ENCODE data around the gene DUSP2.

Gene DUSP2

GRCh38 chr2:96097951-96098823 lies 47.1 kb downstream of the DUSP2 start:
- H3K27ac ChIP-seq = no peak overlapping the region
- TF ChIP-seq ZFX (IDR thresholded peaks at IDR 0.05; ENCODE audit: borderline replicate concordance) (no peak), CTCF (IDR thresholded peaks at IDR 0.05) (no peak)

GRCh38 chr2:96097441-96097840 lies 47.8 kb downstream of the DUSP2 start:
- TF ChIP-seq CTCF (IDR thresholded peaks at IDR 0.05) (no peak), ZFX (IDR thresholded peaks at IDR 0.05; ENCODE audit: borderline replicate concordance) (no peak)
- no peak overlapping the region for H3K27ac ChIP-seq

DNA sequence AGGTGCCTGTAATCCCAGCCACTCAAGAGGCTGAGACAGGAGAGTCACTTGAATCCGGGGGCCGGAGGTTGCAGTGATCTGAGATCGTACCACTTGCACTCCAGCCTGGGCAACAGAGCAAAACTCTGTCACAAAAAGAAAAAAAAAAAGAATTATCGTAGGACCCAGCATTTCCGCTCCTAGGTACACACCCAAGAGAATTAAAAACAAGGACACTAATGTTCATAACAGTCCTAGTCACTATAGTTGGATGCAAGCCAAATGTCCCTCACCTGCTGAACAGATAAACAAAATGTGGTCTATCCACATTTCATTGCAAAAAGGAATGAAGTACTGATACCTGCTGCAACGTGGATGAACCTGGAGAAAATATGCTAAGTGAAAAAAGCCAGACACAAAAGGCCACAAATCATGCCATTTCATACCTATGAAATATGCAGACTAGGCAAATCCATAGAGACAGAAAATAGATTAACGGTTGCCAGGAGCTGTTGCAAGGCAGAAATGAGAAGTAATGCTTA lies 50.1 kb downstream of the DUSP2 start:
- TF ChIP-seq ZFX (IDR thresholded peaks at IDR 0.05; ENCODE audit: borderline replicate concordance) = no peak
- TF ChIP-seq CTCF (IDR thresholded peaks at IDR 0.05) = no peak
- H3K27ac ChIP-seq = no peak overlapping the region

- TF ChIP-seq ZFX (IDR thresholded peaks at IDR 0.05; ENCODE audit: borderline replicate concordance) = no peak
- no peak for TF ChIP-seq CTCF (IDR thresholded peaks at IDR 0.05)
These were observed 51.7 kb downstream of the DUSP2 start for GRCh38 chr2:96093528-96093927.

More at GRCh38 chr2:96093528-96093927, 51.7 kb downstream of the DUSP2 start:
- H3K27ac ChIP-seq = no peak overlapping the region
